Osteoblast (primary cell): ENCODE results near the gene SORL1. TPM values are rescaled to one million over a fixed set of nuclear protein-coding genes. Genes with fewer than 3 reads are reported as not detected.

Experiments used
- DNase-seq: peaks from one replicate; pipeline ENCODE4 v3.0.0; 2011; ENCODE audit warnings: low spot score, mixed read lengths; ENCODE audit not compliant: insufficient read length; ENCODE audit errors: missing footprints
- H2AFZ ChIP-seq: 2 replicates; pipeline ENCODE4 v1.6.0; 2011; ENCODE audit warnings: mild to moderate bottlenecking, low read length
- H3K27ac ChIP-seq: 2 replicates; pipeline ENCODE4 v1.5.1; 2011; ENCODE audit warnings: mild to moderate bottlenecking, low read depth, low read length, moderate library complexity
- H3K27me3 ChIP-seq: 2 replicates; pipeline ENCODE4 v1.6.0; 2012; ENCODE audit warnings: mild to moderate bottlenecking, control low read depth, inconsistent platforms, low read length, moderate library complexity; ENCODE audit not compliant: insufficient read depth
- H3K36me3 ChIP-seq: 2 replicates; pipeline ENCODE4 v1.5.1; 2011; ENCODE audit warnings: mild to moderate bottlenecking, low read length, control low read depth, moderate library complexity; ENCODE audit not compliant: insufficient read depth
- H3K4me1 ChIP-seq: 2 replicates; pipeline ENCODE4 v1.5.1; 2011; ENCODE audit warnings: mild to moderate bottlenecking, low read length, control low read depth, moderate library complexity; ENCODE audit not compliant: insufficient read depth
- H3K4me2 ChIP-seq: 2 replicates; pipeline ENCODE4 v1.6.0; 2011; ENCODE audit warnings: mild to moderate bottlenecking, low read length; ENCODE audit not compliant: insufficient read depth
- H3K4me3 ChIP-seq: fragments of 200-600 bp; sonication (generic); 3 replicates; pipeline ENCODE4 v1.5.1; 2012; ENCODE audit warnings: mild to moderate bottlenecking, low read length, inconsistent platforms; ENCODE audit not compliant: insufficient read depth
- H3K79me2 ChIP-seq: 2 replicates; pipeline ENCODE4 v1.6.0; 2012; ENCODE audit warnings: mild to moderate bottlenecking, low read length, control low read depth, inconsistent platforms; ENCODE audit not compliant: insufficient read depth
- H3K9me3 ChIP-seq: 2 replicates; pipeline ENCODE4 v1.5.1; 2011; ENCODE audit warnings: low read depth, low read length, control low read depth
- H4K20me1 ChIP-seq: 2 replicates; pipeline ENCODE4 v1.6.0; 2012; ENCODE audit warnings: mild to moderate bottlenecking, low read length, control low read depth; ENCODE audit not compliant: insufficient read depth
- CTCF ChIP-seq: IDR thresholded peaks from 2 replicates; pipeline ENCODE4 v1.5.1; 2011; ENCODE audit warnings: mild to moderate bottlenecking, low read depth, low read length, moderate library complexity; ENCODE audit errors: extremely low read depth
- total RNA-seq: library from RNA; depleted of rRNA; stranded (reverse); fragments of >200 nt; gene quantifications from 2 replicates; pipeline ENCODE4 v1.2.3, GENCODE V29; 2012

The SORL1 gene
- total RNA-seq, 1 donor, result 0.36 TPM

- Histone ChIP-seq H3K79me2 (no peaks in the 10 kb centered on the region), H3K4me1 (no peaks in the 10 kb centered on the region), H2AFZ (no peak overlapping the region), H3K27ac (no peak overlapping the region), H3K27me3 (peaks cover 39% of the 10 kb centered on the region), H3K9me3 (no peaks in the 10 kb centered on the region), H3K36me3 (no peaks in the 10 kb centered on the region), H3K4me2 (no peak overlapping the region), H3K4me3 (no peak overlapping the region), H4K20me1 (no peaks in the 10 kb centered on the region)
- no peak for DNase-seq
- TF ChIP-seq CTCF, result no peak
Measured at GRCh38 chr11:121552644-121553043, 100.5 kb downstream of the SORL1 start.

GRCh38 chr11:121553389-121553788 is 101.3 kb downstream of the SORL1 start:
- DNase-seq, result no peak
- no peak for TF ChIP-seq CTCF
- no peaks in the 10 kb centered on the region for H3K9me3 ChIP-seq
- H3K4me1 ChIP-seq, result no peaks in the 10 kb centered on the region
- H3K79me2 ChIP-seq, result no peaks in the 10 kb centered on the region
- H3K36me3 ChIP-seq, result no peaks in the 10 kb centered on the region
- peaks cover 39% of the 10 kb centered on the region for H3K27me3 ChIP-seq
- no peak overlapping the region for H3K4me3 ChIP-seq
- no peak overlapping the region for H3K27ac ChIP-seq
- no peak overlapping the region for H2AFZ ChIP-seq
- no peaks in the 10 kb centered on the region for H4K20me1 ChIP-seq
- H3K4me2 ChIP-seq, result no peak overlapping the region

- peak; percentile 44 for DNase-seq
- Histone ChIP-seq H2AFZ (no peak overlapping the region), H3K4me3 (no peak overlapping the region), H3K36me3 (no peaks in the 10 kb centered on the region), H3K4me1 (no peaks in the 10 kb centered on the region), H4K20me1 (no peaks in the 10 kb centered on the region), H3K27ac (no peak overlapping the region), H3K4me2 (no peak overlapping the region), H3K79me2 (no peaks in the 10 kb centered on the region), H3K9me3 (no peaks in the 10 kb centered on the region), H3K27me3 (peaks cover 39% of the 10 kb centered on the region)
- TF ChIP-seq CTCF, result no peak
Measured at GRCh38 chr11:121553806-121554205, 101.7 kb downstream of the SORL1 start.

- Histone ChIP-seq H3K36me3 (no peaks in the 10 kb centered on the region), H2AFZ (no peak overlapping the region), H3K9me3 (no peaks in the 10 kb centered on the region), H3K27me3 (peaks cover 39% of the 10 kb centered on the region), H3K4me2 (no peak overlapping the region), H3K79me2 (no peaks in the 10 kb centered on the region), H3K4me3 (no peak overlapping the region), H4K20me1 (no peaks in the 10 kb centered on the region), H3K27ac (no peak overlapping the region), H3K4me1 (no peaks in the 10 kb centered on the region)
- TF ChIP-seq CTCF, result no peak
- DNase-seq, result no peak
Measured at GRCh38 chr11:121554552-121554951, 102.4 kb downstream of the SORL1 start.
